ENCODE data around the gene ZNF319. TPM values are rescaled to one million over a fixed set of nuclear protein-coding genes. Genes with fewer than 3 reads are reported as not detected.

The ZNF319 gene
- total and polyA plus RNA-seq, 2 of the 4 experiments (the other 2 are of a cell fraction) = 0.90 to 6.3 TPM

DNA sequence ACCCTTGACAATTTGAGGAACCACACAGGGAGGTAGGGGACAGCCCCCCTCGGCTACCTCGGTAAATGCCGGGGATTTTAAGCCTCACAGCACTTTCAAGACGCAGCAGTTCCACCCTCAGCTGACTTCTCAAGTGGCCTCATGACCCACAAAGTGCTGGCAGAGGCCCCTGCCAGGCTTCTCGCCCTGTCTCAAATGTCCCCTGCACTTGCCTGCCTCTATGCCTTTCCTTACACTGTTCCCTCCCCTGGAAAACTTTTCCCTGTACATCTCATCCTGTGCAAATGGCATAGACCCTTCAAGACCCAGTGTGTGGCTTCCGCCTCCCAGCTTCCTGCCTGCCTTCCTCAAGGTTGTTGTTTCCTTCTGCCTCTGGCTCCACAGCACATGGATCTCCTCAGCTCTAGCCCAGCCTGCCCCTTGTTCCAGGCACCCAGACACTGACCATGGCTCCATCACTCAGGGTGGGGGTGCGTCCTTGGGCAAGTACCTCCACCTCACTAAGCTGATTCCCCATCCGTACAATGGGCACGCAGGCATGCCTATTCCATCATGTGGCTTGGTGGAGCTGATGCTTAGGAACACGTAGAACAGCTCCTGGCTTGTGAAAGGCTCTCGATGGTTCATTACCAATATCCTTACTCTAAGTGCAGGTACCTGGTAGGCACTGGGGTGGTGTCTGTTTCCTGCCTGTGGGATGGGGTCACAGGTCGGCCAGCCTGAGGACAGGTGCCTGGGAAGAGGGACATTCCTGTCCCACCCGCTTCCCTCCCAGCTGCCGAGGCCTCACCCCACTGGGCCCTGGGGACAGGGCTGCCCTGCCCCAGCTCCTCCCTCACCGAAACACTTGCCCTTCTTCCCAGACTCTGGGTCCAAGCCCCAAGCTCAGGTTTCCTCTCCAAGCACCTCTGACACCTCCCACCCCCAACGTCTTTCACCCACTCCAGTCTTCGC is 49.0 kb upstream of the ZNF319 start (continued):
- TF ChIP-seq RCOR1 (IDR thresholded peaks at IDR 0.05; ENCODE audit: insufficient replicate concordance, low read length) (no peak), CHD1 (IDR thresholded peaks at IDR 0.05; ENCODE audit: low read depth, low read length) (no peak)

DNA sequence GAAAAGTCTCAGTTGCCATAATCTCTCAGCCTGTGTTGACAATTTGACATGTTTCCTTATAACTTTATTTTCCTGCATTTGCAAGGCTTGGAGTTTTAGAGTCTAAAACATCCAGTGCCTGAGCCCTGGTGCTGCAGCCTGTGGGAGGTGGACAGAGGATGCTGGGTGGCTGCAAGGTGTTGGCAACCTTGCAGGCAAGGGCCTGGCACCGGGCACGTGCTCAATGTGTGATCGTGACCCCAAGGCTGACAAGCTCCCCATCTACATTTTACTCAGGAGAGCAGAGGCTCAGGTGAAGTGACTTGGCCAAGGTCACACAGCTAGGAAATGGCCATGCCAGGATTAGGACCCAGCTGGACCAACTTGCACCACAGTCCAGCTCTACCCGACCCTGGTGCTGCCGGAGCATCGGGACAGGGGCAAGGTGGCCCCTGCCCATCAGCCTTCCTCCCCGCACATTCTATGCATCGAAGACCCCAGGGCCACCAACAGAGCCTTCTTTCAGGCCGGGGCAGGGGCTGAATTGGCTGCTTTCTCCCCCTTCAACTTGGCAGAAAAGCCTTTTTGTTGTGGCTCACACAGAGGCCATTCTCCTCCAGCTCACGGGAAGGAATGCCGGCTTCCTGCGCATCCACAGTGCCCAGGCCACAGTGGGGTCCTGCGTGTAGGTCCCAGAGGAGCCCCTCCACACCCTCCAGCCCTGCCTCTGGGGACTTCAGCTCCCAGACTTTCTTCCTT is 48.2 kb upstream of the ZNF319 start:
- ATAC-seq (ENCODE audit: low read depth) (no peak), DNase-seq (no peak)
- Histone ChIP-seq H4K5ac (ENCODE audit: low read depth, low read length) (no peak overlapping the region), H2AFZ (replicated peaks; ENCODE audit: low read length, poor library complexity) (peak overlapping the region; percentile 18), H3K9me3 (ENCODE audit: control insufficient read depth, insufficient read depth, low read length) (no peaks in the 10 kb centered on the region), H2AK5ac (ENCODE audit: low read depth, low read length) (no peak overlapping the region), H2AK9ac (replicated peaks; ENCODE audit: low read depth, low read length, poor library complexity) (no peak overlapping the region), H3K4me3 (ENCODE audit: insufficient read depth, low read depth, low read length) (no peak overlapping the region), H3K14ac (replicated peaks; ENCODE audit: low read depth, low read length) (no peak overlapping the region), H3K9ac (ENCODE audit: low read depth, low read length) (no peak overlapping the region), H4K8ac (ENCODE audit: low read depth in 2 of 2, low read length in 2 of 2) (no peak overlapping the region), H3K4me2 (ENCODE audit: low read depth, low read length) (no peak overlapping the region), H4K91ac (ENCODE audit: insufficient read depth, low read depth, low read length) (no peak overlapping the region), H2BK15ac (ENCODE audit: low read depth, low read length) (no peak overlapping the region), H2BK20ac (ENCODE audit: low read depth, low read length) (no peak overlapping the region), H3K4me1 (ENCODE audit: control insufficient read depth, insufficient read depth, low read length) (no peaks in the 10 kb centered on the region), H3K27ac (ENCODE audit: insufficient read depth, low read length) (no peak overlapping the region), H2BK120ac (ENCODE audit: low read depth, low read length) (no peak overlapping the region), H3K79me1 (ENCODE audit: low read depth in 1 of 2, low read length in 2 of 2) (no peaks in the 10 kb centered on the region), H4K20me1 (ENCODE audit: insufficient read depth, low read length) (no peaks in the 10 kb centered on the region), H3K9me1 (ENCODE audit: insufficient read depth, low read length) (no peaks in the 10 kb centered on the region), H3K27me3 (ENCODE audit: control insufficient read depth, insufficient read depth, low read length) (peaks cover 12% of the 10 kb centered on the region), H3K23ac (ENCODE audit: low read depth, low read length) (no peak overlapping the region), H3K36me3 (ENCODE audit: control insufficient read depth, insufficient read depth, low read length) (no peaks in the 10 kb centered on the region), H3K18ac (ENCODE audit: low read depth, low read length) (no peak overlapping the region), H3K4ac (ENCODE audit: low read depth, low read length) (no peak overlapping the region), H2BK5ac (ENCODE audit: low read depth, low read length, poor library complexity, severe bottlenecking) (no peak overlapping the region), H3K56ac (ENCODE audit: extremely low read depth, insufficient read depth, low read length) (no peak overlapping the region)
- dilution Hi-C loops (cut with HindIII; ENCODE audit: low sequenced_read_pairs, unreplicated experiment) (no loop called here), intact Hi-C loops (cut with micrococcal nuclease) (no loop called here), in situ Hi-C loops (cut with MboI; ENCODE audit: low sequenced_read_pairs) (no loop called here)
- no TSS peak for BruUV-seq (replicated peaks)
- TF ChIP-seq POLR2A (IDR thresholded peaks at IDR 0.05; ENCODE audit: low read depth, low read length) (no peak), RAD21 (IDR thresholded peaks at IDR 0.05; ENCODE audit: low read length) (no peak), BHLHE40 (IDR thresholded peaks at IDR 0.05; ENCODE audit: low read depth, low read length) (no peak), MAZ (IDR thresholded peaks at IDR 0.05; ENCODE audit: borderline replicate concordance, low read depth, low read length) (no peak), RFX5 (IDR thresholded peaks at IDR 0.05; ENCODE audit: low read depth, low read length) (no peak)
- 56% methylated on average over 6 of the region's 13 CpGs; no CpG with 5 or more reads in 1 of the 2 experiments for WGBS, 2 experiments (ENCODE audit: extremely low coverage in 2 of 2, insufficient read length in 1 of 2)
- POLR2A ChIA-PET (ENCODE audit: unreplicated experiment) = no interaction called here
- CTCF ChIA-PET = interaction anchor here (1.3 kb wide), 1 partner anchor 16 kb away, joined by 3 read pairs; no protein-coding TSS in a partner anchor
